Measurements from ENCODE around the gene CRYAB.

DNA sequence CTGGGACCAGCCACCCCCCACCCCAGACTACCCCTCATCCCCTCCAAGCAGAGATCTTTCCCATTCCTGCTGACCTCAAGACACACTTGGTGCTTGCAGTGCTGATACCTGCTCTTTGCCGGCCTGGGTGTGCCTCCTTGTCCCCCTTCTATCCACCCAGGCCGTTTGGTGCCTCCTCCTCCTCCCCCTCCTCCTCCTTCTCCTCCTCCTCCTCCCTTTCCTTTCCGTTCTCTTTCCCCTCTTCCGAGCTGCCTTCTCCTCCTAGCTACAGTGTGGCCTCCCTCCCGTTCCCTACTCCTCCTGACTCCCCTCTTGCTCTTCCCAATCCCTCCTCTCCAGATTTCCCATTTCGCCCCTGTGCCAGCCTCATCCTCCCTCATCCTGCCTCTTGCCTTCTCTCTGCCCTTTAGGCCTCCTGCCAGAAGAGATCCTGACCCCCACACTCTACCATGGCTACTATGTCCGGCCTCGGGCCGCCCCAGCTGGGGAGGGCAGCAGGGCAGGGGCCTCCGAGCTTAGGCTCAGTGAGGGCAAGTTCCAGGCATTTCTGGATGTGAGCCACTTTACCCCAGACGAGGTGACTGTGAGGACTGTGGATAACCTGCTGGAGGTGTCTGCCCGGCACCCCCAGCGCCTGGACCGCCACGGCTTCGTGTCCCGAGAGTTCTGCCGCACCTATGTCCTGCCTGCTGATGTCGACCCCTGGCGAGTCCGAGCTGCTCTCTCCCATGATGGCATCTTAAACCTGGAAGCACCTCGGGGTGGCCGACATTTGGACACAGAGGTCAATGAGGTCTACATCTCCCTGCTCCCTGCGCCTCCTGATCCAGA, 1.7 kb upstream of the CRYAB start:
- TF ChIP-seq, protein P1, sequence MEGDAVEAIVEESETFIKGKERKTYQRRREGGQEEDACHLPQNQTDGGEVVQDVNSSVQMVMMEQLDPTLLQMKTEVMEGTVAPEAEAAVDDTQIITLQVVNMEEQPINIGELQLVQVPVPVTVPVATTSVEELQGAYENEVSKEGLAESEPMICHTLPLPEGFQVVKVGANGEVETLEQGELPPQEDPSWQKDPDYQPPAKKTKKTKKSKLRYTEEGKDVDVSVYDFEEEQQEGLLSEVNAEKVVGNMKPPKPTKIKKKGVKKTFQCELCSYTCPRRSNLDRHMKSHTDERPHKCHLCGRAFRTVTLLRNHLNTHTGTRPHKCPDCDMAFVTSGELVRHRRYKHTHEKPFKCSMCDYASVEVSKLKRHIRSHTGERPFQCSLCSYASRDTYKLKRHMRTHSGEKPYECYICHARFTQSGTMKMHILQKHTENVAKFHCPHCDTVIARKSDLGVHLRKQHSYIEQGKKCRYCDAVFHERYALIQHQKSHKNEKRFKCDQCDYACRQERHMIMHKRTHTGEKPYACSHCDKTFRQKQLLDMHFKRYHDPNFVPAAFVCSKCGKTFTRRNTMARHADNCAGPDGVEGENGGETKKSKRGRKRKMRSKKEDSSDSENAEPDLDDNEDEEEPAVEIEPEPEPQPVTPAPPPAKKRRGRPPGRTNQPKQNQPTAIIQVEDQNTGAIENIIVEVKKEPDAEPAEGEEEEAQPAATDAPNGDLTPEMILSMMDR (IDR thresholded peaks at IDR 0.05) = no peak
- TF ChIP-seq POLR2A (IDR thresholded peaks at IDR 0.05) = no peak
